ENCODE measurements around the gene HS6ST1.

Gene HS6ST1

DNA sequence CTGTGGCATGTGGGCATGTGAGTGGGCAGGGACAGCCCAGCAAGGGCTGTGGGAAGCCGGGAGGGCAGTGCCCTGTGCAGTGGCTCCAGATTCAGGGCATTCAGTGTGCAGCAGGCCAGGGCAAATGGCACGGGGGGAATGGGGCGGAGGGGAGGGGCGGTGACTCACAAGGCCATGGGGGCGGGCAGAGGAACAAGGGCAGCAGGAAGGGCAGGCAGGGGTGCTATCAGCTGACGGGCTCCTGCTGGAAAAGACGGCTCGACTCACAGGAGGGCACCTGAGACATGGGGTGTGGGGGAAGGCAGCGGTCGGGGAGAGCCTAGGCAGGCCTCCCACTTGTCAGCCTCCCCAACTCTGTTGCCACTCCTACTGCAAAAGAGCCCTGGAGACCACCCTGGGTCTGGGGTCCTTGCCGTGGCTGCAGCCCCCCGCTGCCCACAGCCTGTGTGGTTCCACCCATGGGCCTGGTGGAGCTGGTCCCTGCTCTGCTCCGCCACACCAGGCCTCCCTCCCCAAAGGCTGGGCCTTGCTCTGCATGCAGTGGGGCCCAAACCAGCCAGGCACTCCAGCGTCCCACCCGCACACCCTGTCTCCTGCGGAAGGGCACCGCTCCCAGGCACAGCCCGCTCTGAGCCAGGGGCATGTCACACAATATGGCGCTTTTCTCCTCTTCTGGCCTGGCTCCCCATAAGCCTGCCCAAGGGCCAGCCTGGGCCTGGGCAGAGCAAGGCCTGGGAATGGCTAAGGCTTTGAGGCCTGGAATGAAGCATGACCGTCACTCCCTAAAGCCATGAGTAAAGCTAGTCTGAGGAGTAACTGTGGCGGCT lies 25.9 kb downstream of the HS6ST1 start:
- DNase-seq, result no peak

DNA sequence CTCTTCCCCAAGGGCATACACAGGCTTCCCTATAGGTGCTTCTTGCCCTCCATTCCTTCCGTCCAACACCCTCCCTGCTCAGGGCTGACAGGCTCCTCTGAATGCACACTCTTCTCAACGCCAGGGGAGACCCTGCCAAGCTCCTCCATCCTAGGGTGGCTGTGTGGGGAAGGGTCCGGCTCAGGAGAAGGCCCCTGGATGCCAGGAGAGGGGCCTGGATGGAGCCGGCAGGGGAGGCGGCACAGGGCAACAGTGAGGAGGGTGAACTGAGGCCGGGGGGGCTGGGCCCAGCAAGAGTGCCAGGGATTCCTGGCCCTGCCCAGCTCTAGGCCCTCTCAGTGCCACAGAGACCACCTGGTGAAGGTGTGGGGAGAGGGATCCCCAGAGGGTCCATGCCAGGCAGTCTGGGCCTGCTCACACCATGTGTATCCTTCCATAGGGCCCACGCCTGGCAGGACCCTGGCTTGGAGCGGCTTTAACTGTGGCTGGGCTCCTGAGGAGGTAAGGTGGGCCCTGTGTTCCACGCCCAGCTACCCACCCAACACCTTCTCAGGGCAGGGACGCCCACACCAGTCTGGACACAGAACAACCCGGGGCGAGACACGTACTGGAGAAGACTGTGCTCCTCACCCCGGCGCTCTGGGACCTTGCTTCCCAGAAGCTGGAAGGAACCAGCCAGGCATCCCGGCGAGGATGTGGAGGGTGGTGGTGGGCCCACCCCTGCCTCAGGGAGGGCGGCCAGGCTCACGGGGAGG lies 26.6 kb downstream of the HS6ST1 start:
- no peak for DNase-seq

DNA sequence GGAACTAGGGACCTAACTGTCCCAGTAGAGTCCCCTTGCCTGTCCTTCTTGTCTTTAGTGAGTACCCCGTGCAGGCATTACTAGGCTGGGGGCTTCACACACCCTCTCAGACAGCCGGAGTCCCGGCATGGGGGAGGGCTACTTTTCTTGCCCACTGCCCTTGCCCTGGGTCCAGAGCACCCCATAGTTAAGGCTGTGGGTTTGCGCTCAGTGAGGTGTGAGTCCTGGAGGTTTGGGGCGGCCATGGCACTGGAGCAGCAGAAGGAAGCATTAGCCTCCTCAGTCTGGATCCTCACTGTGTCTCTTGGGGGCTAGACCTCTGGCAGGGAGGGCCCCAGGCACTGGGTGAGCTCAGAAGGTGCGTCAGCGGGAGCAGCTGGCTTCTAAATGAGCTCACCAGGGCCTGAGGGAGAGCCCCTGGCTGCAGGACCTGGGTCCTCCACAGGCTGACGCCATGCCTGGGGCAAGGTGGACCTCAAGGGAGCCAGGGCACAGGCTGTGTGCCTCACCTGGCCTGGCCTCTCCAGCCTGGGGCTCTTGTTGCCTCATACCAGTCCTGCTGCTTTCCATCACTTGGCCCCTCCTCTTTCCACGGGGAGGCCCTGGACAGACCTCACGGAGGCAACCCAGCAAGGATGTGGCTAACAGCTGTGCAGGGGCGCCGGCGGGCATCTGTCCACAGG lies 27.4 kb downstream of the HS6ST1 start:
- no peak for DNase-seq

DNA sequence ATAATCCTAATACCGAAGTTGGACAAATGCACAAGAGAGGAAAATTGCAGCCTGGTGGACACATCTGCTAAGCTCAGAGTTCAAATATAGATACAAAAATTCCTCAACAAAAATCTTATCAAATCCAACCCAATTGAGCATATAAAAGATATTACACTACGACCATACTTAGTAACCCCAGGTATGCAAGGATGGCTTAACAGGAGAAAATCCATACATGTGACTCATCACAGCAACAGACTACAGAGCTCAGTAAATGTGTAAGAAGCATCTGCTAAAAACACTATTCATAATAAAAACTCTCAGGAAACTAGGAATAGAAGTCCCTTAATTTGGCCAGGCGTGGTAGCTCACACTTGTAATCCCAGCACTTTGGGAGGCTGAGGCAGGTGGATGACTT lies 28.3 kb downstream of the HS6ST1 start:
- no peak for DNase-seq

DNA sequence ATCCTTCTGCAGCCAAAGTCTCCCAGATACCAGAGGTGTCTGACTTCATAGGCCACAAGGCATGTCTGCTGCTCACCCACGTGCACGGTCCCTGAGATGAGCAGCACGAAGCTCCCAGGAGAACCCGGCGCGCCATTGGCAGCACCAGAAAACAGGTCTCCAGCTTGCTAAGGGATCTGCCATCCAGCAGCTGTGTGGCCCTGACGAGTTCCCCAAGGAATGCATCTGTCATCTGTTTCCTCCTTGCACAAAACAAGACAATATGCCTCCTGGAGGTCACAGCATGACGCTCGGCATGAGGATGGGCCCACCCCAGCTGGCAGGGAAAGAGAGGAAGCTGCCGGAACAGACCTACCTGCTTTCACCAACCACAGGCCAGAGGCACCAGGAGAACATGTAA lies 29.2 kb downstream of the HS6ST1 start:
- DNase-seq, result no peak

DNA sequence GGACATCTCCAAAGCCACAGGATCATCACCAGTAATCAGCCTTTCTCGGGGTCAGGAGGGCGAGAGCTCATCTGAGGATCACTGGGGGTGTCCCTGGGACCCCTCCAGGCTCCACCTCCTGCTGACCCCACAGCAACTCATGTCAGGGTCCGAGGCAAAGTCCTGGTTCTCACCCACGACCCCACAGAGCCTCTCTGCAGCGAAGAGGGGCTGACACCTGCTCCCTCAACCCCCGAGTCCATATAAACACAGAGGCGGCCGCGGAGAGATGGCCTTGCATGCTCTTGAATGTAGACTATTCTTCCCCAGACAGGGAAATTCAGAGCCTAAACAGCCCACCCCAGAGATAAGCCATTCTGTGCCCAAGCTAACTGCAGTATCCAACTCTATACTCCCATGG lies 29.9 kb downstream of the HS6ST1 start:
- no peak for DNase-seq

DNA sequence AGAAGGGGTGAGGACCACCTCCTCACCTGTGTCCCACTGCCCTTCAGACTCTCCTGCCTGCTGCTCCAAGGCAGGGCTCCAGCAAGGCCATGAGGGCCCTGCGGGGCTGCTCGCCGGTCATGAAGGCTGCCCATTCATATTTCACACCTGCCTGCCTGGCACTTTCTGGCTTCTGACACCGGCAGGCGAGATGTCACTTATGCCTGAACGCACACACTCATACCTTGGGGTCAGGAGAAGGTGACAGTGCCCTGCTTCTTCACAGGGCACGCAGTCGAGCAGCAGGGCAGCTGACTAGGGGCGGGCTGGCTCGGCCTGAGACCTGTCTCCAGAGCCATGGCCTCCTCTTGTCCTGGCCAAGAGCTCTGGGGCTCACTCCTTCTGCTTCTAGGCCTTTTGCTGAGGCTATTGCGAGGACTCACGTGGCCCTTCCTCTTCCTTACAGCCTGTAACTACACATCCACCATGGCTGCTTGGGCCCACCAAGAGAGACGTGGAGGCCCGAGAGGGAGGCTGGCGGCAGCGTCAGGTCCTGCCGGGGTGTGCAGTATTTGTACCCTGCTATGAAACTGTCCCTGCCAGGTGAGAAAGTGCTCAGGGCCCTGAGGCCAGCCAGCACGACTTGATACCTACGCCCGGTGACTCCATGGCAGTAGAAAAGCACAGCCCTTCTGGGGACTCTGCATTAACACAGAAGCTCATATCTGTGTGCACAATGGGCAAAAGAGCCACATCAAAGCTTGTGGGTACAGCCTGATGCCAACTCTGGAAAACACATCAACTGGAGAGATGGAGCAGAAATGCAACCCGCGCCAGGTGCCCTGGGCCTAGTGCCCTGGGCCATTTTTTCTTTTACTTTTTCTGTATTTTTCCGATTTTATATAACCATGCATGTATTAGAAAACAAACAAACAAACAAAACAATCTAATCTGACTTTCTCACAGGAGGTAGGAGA lies 30.6 kb downstream of the HS6ST1 start:
- DNase-seq, result no peak

DNA sequence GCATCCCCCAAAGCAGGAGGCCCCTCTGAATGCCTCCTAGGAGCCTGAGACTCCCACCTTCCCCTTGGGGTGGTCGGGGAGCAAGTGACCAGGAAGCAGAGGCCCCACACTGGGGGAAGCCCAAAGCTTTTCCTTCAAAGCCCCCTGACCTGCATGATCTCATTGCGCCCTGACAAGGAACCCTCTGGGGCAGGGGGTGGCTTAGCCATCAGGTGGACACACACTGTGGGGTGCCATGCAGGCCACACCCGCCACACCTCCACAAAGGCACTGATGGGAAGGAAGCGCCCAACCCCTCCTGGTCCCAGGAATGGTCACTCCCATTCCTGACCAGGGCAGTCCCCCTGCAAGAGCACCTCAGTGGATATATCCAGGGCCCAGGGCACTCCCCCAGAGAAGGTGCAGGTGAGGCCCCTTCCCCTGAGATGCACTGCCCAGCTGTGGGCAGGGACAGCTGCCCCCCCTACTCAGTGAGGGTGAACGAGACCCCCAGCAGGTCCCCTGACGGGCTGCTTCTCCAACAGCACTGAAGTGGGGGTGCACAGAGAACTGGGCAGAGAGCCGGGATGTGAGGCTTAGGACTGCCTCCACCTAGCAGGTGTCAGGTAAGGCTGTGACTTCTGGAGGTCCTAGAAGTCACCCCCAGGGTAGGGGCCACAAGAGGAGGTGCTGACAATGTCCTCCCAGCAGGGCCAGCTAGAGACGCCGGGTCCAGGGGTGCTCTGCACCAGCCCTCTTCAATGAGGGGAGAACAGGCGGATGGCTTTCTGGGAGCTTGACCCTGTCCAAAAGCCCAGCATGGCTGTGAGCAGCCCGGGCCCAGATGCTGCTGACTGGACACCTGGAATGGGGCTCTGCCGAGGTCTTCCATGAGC lies 31.5 kb downstream of the HS6ST1 start:
- no peak for DNase-seq

DNA sequence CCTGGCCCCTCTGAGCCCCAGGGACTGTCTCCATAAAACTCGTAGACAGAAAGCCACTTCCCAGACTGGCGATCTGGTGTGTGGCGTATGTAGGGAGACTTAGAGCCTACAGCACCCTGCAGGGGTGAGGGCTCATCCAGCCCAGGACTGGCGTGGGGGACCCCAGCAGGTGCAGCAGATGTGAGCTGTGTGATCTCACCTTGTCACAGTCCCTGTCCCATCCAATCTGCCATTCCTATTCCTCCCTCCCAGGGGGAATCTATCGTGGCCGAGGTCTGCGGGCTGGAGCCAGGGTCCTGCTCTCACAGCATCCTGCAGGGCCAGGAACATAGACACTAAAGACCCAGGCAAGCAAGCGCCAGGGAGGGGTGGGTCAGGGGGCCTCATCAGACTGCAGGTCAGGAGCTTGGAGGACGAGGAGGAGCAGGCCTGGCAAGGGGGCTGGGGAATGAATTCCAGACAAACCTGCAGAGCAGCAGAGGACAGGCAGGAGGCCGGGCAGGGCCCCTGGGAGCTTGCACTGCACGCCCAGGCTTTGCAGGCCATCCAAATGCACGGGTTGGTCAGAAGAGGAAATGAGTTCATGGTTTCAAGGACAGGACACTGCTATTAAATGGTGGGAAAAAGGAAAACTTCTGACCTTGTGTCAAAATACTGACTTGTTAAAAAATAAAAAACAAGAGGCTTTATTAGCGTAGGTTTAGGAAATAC lies 32.5 kb downstream of the HS6ST1 start:
- DNase-seq, result no peak

DNA sequence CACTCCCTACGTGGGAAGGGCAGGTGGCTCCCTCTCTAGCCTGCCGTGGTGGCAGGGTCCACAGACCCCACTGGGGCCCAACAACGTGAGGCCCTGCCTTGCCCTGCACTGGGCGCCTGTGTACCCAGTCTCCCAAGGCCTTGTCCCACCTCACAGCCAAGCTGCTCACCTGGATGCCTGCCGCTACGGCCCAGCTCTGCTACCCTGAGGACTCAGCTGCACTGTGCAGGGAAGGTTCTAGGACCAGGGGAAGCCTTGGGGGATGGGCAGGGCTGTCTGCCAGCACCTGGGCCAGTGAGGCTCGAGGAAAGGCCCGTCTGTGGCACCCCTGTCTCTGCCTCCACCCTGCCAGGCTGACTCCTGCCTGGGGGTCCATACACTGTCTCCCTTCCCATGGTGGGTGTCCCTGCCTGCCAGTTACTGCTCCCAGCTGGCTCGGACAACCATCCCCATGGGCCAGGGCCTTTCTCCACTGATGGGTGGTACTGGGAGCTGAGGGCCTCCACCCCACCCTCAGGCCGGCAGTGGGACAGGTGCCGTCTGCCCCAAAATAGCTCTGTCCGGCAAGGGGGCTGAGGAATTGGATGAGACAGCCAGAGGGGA lies 33.2 kb downstream of the HS6ST1 start:
- DNase-seq, result no peak

DNA sequence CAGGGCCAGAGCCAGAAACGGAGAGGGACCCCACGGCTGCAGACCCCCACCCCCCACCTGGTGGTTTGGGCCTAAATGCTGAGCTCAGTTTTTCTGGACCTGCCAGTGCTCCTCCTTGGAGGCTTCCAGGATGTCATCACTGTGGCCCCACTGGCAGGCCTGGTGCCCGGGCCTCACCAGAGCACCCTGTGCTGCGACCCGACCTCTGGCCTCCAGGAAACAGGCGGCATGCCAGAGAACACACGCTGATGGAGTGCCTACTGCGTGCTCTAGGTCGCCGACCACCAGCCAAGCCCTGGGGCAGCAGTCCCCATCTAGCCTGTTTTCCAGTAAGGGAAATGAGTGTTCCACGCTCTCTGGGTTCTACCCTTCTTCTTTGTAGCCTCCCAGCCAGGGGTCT lies 33.8 kb downstream of the HS6ST1 start:
- no peak for DNase-seq

DNA sequence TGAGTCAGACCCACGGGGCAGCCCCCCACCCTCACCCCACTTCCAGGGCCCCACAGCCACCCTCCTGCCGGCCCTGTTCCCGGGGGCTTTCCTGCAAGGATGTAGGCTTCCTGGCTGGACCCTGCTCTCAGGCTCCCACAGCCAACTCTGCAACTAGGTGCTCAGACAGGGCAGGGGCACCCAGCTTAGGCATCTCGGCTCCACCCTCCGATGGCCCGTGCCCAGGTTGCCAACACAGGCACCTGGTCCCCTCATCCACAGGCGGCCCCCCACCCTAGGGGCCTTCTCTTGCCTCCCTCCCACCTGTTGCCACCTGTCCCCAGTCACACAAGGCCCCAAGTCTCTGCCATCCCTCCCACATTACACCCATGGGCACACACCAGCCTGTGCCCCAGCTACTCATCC lies 34.6 kb downstream of the HS6ST1 start:
- DNase-seq, result no peak

DNA sequence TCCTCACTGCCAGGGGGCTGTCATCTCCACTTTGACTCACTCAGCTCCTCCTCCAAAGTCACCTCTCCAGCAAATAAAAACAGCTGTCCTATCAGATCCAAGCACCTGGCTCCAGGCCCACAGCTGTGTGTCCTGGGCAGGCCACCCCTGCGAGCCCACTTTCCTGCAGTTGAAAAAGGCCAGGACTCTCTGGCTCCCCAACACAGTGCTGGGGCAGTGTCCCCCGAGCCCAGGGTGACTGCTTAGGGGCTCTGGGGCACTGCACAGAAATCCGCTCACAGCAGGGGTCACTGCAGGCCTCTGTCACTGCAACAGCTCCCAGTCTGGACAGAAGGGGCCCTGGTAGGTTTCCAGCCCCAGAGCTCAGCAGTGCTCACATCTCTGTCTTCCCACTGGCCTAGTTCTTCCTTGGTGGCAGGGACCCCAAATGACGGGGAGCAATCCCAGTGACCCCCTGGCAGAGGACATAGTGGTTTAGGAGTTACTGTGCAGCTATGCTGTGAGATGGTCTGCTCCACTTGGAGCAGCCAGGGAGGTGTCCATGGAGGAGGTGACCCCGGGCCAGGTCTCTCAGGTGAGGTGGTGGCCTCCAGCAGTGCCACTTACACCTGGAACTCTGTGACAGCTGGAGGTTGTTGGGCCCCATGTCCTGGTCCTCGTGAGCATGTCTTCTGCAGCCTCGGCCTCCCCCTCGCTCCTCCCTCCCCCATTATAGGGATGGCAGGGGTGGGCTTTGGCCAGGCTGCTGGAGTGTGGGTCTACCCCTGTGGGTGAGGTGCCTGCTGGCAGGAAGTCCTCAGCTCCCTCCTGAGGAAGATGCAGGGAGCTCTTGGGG lies 35.5 kb downstream of the HS6ST1 start:
- no peak for DNase-seq

DNA sequence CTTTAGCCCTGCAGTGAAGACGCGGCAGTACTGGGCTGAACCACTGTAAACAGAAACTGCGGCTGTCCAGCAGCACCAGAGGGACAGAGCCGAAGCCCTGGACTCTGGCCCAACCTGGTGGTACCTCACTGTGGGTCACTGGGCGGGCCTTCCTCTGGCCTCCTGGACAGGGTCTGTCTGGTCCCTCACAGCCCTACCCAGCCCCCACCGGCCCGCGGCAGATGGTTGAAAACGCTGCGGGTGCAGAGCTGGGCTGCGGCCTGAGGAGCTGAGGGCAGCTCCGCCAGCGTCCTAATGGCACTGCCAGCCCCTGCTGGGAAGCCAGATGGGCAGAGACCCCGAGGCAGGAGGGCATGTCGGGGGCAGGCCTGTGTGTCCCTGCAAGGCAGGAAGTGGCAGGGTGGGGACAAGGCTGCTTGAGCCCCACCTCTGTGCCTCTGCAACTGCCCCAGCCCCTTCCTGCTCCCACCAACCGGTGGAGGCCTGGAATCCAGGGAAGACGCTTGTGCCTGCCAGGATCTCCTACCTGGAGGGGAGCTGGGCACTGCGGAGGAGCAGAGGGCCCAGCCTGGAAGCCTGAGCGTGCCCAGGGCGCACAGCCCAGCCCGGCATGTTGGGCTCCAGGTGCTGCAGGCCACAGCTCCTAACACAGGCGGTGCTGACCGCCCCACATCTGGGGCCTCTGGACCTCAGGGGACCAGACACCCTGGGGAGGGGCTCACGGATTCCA lies 36.3 kb downstream of the HS6ST1 start:
- peak in 1 of 2 experiments; percentile 55 for DNase-seq

DNA sequence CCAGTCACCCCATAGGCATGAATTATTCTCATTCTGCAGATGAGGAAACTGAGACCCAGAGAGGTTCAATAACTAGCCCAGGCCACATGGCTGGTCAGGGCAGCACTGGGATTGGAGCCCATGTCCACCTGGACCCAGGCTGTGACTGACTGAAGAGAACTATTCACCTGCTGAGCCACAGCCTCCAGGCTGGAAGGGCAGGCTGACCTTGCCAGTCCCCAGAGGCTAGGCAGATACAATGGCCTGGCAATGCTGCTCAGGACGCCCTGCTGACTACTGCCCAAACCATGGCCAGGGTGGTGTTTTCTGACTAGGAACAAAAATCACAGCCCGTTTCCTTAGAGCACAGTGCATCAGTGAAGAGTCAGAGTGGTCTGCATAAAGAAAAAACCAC lies 36.8 kb downstream of the HS6ST1 start:
- no peak for DNase-seq

DNA sequence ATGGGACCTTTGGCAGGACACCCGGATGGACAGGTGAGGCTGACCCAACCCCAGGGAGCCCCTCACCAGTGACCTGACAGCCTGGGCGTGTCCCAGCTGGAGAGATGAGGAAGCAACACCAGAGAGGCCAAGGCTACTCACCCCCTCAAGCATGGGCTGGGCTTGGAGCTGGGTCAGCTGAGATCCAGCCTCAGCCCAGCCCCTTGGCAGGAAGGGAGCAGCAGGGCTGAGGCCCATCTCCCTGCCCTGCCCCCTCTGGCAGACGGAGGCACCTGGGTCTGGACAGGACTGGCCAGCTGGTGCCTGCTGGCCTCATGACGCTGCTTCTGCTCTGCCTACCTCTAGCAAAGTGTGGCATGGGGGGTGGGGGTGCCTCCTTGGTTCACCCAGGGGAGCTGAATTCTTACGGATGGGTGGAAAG lies 37.8 kb downstream of the HS6ST1 start:
- DNase-seq, result peak in 1 of 2 experiments; percentile 22

DNA sequence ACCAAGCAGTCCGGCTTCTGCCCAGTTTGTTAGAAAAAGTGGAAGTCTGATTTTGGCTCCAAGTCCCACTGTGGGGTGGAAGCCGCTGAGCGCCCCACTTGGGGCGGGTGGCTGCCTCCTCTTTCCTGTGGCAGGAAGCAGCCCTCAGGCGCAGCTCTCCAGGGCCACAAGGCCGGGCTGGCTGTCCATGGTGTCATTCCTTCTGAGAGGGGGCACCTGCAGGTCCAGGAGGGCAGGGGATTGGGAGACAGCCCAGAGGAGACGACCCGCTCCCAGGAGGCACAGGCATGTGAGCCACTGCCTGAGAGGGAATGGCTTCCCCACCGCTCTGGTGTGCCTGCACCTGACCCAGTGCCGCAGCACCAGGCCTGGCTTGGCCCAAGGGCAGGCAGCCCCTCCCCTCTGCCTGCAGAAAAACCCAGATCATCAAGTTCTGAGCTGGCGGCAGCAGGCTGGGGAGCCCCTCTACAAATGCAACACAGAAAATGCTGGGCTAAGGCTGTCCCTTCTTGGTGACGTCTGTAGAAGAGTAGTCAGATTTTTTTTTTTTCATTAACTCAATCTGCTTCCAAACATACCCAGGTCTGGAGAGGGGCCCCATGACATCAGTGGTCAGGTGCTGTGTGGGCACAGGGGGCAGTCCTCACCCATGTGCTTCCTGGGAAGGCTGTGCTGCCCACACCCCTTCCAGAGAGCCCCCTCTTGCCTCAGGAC lies 38.4 kb downstream of the HS6ST1 start:
- DNase-seq, result no peak

DNA sequence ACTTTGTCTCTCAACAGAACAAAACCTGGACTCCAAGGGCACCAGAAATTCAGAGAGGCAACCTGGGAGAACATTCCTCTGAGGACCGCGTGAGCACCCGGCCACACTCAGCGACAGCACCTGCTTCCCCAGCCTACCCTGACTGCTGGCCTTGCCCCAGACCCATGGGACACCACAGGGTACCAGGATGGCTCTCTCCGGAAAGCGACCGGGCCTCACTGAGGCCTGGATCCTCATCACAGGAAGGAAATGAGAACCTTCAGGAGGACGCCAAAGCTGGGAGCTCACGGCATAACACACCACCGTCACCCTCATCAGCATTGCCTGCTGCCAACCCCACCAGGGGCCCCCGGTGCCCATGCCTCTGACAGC lies 38.9 kb downstream of the HS6ST1 start:
- DNase-seq, result no peak

Measured in NCI-H446 (cell line).